ENCODE measurements around the gene MAP2K6. TPM values are rescaled to one million over a fixed set of nuclear protein-coding genes. Genes with fewer than 3 reads are reported as not detected.

The MAP2K6 gene
- total RNA-seq, 1 experiment from 2014 or later = 7.3 TPM

DNA sequence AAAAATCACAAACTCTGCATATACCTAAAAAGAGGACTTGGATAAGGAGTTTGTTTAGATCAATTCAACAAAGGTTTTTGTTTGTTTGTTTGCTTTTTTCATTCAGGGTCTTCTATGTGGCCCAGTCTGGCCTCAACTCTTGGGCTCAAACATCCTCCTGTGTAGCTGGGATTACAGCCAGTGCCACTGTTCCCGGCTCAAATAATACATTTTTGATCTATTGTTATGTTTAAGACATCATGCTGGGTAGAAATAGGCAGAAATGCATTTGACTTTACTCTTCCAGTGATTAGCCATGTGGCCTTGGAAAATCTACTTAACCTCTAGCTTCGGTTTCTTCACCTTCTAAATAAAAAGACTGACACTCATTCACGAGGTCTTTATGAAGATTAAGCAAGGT lies 11.5 kb downstream of the MAP2K6 start:
- no peak for DNase-seq (ENCODE audit: low read depth)

DNA sequence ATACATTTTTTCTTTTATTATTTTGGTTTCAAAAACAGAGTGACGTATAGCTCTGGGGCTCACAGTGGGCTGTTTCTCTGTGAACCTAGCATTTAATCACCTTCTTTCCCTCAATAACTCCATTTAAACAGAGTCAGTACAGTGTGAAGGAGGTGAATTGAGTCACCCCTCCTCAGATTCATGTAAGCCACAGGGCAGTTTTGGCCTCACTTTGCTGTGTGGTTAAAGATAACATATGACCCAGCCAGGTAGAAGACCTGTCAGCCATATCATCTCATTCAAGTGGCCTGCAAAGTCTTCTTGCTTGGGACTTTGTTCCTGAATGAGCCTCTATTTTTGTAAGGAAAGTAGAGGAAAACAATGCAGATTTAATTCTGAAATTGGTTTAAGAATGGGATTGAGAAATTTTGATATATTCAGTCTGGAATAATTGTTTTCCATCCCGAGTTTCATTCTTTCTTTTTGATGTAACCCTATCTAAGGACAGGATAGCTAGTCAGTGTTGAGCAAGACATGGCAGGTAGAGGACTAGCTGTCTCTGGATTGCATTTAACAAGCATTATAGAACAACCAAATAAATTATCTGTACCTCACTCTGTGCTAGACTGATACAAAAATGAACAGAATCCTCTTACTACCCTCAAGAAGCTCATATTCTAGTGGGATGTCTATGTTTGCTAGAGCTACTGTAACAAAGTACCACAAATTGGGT lies 13.1 kb downstream of the MAP2K6 start:
- DNase-seq (ENCODE audit: low read depth) = no peak

DNA sequence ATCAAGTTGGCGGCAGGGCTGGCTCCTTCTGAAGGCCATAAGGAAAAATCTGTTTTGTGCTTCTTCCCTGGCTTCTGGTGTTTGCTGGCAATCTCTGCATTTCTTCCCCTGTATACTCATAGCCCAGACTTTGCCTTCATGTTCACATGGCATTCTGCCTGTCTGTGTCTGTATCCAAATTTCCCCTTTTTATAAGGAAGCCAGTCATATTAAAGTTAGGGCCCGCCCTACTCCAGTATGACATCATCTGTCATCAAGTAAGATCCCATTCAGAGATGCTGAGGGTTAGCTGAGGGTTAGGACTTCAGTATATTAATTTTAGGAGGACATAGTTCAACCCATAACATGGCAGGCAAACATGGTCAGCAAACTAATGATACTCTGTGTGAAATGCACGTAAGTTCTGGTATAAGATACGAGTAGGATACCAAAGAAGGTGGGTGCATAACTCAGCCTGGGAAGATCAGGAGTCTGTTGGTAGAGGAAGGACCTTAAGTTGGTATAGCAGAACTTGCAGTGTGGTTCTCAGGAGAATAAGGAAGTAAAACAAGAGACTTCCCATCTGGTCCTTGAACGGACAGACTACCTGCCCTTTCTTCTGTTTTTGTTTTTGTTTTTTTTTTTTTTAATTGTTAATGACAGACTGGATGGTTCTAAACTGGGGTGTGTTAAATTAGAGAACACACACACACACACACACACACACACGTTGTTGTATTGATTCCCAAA lies 13.9 kb downstream of the MAP2K6 start:
- no peak for DNase-seq (ENCODE audit: low read depth)

DNA sequence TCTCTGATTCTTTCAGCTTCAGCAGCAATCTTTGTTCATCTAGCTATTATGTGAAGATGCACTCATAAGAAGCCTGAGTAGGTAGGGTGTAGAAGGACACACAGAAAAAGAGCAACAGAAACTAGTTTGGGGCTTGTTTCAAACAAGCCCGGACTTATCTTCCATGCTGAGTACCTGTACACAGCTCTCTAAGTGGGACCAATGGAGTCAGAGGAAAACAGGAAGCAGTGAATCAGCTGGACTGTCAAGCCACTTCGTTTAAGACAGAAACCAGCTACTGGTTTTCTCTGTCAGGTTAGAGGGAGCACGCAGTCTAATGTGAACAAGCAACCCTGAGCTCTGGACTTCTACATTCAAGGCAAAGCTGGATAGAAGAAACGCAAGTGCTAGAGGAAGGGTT lies 16.0 kb downstream of the MAP2K6 start:
- no peak for DNase-seq (ENCODE audit: low read depth)

DNA sequence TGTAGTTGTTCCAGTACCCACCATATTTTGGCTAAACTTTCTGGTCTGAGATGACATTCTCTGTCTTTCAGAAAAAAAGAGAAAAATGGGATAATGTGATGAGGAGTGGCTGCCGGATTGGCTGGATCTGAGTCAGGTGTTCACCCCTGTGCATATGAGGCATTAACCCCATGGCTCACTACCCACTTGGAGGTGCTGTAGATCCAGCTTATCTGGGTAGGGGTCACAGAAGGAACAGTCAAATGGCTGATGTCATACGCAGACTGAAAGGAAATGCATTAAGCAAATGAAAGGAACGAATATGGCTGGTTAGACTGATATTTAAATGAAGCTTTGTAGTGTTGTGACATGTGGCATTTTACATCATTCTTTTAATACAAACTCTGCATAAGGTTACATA lies 17.3 kb downstream of the MAP2K6 start:
- no peak for DNase-seq (ENCODE audit: low read depth)

DNA sequence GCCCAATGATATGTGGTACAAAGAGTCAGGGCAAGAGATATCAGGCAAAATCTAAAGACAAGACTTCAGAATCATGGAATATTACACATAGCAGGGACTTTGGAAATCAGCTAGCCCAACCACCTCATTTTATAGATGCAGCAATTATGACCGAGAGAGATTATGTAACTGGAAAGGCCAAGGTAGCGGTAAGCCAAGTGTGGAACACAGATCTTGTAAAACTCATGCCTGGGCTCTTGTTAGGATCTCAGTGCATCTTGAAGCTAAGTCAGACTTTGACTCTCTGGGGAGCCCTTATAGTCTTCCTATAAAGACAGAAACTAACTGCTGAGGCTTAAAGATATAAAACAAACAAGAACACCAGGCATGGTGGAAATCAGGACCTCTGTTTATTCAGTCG lies 18.6 kb downstream of the MAP2K6 start:
- no peak for DNase-seq (ENCODE audit: low read depth)

DNA sequence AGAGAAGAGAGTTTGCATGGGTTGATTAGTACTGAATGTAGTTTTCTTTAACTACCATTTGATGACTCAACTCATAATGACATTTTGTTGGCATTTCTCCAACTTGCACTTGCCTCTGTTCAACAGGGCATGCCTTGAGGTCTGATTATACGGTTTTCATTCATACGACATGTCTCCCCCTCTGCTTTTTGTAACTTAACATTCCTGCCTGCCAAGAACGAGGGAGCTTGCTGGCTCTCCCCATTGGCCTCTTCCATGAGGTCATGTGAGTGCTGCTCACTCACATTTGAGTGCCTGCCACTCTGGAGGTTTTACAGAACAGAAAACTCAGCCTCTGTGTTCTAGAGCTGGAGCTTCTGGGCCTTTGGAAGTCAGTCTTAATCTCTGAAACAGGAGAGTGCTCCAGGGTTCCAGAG lies 19.7 kb downstream of the MAP2K6 start:
- DNase-seq (ENCODE audit: low read depth) = no peak

DNA sequence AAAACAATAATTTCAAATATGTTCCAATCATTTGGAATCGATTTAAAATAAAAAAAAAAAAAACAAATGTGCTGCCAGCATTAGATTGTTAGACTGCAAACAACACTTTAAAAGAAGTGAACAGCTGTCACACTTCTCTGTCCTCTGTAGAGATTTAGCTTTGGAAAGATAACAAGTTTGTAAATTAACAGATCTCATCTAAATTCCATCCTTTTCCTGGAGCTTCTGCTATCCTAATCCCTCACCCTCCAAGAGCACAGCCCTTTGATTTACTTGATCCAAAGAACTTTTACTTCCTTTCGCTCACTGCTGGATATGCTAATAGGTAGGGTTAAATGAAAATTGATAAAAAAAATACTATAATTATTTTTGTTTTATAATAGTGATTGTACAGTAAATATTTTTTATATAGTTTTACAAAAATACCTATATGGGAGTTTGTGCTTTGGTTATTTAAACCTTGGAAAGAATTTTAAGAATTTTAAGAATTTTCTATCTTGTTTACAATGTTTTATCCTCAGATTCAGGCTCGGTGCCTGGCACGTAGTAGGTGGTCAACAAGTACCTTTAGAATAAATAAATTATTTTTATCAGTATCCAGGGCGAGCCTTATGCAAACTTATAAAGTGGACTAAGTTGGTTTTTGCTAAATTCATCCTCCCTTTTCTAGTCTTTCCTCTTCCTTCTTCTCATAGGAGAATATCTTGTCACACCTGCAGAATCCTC lies 21.6 kb downstream of the MAP2K6 start:
- DNase-seq (ENCODE audit: low read depth) = no peak

DNA sequence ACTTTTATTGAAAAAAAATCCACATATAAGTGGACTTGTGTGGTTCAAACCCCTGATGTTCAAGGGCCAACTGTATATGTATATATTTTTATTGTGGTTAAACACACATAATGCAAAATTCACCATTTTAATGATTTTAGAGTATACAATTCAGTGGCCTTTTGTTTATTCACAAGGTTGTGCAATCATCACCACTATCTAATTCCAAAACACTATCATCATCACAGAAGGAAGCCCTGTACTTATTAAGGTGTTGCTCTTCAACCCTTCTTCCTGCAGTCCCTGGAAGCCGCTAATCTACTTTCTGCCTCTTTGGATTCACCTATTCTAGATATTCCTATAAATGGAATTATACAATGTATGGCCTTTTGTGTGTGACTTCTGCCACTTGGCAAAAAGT lies 23.0 kb downstream of the MAP2K6 start:
- DNase-seq (ENCODE audit: low read depth) = no peak

DNA sequence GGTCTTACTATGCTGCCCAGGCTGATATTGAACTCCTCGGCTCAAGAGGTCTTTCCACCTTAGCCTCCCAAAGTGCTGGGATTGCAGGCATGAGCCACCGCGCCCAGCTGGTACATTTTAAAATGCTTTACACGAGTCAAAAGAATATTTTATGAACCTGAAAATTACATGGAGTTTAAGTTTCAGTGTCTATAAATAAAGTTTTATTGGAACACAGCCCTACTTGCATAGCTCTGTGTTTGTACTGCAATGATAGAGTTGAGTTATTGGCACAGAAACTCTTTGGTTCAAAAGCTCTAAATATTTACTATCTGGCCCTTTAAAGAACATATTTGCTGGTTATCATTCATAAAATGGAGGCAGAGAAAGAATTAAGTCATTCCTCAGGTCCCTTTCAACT lies 24.3 kb downstream of the MAP2K6 start:
- no peak for DNase-seq (ENCODE audit: low read depth)

DNA sequence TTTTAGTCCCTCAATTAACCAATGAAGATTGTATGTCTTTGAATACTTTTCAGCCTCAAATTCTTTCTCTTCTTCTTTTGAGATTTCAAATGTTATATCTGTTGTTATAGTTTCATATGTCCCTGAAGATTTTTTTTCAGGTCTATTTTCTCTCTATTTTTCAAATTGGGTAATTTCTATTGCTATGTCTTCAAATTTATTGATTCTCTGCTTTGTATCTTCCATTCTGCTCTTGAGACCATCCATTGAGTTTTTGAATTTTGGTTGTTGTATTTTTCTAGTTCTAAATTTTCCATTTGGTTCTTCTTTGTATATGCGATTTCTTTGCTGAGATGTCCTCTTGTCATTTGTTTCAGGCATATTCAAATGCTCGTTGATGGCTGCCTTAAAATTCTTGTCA lies 26.7 kb downstream of the MAP2K6 start:
- no peak for DNase-seq (ENCODE audit: low read depth)

DNA sequence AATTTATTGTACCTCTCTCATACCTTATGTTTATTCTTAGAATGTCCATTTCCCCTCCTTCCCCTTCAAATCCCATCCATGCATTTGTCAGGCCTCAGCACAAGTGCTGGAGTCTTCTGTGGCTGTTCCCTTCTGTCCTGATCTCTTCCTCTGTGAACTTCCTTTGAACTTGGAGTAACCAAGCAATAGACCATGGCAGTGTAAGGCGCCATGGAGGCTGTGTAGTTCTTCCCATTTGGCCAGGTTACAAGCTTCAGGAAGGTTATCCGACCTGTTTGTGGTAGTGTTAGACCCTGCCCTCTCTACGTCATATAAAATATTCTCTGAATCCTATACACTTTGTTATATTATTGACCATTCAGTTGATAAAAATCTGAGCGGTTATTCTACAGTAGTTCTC lies 28.6 kb downstream of the MAP2K6 start:
- DNase-seq (ENCODE audit: low read depth) = no peak

DNA sequence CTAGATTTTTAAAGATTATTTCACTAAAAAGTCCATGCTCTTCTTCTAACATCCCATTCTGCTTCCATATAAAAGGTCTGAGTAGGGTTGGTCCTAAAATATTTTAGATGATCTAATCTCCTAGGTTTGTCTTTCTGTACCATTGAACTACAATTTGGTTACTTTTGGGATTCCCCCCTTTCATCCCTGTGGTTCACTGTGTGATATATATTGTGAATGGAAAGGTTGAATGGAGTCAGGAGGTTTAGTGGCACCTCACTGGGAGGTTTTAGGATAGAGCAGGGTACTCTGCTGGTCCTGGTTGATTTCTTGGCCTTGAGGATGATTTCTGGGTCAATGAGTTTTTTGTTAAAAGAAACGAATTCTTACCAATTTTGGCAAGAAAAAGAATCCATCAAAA lies 29.5 kb downstream of the MAP2K6 start:
- DNase-seq (ENCODE audit: low read depth) = no peak

DNA sequence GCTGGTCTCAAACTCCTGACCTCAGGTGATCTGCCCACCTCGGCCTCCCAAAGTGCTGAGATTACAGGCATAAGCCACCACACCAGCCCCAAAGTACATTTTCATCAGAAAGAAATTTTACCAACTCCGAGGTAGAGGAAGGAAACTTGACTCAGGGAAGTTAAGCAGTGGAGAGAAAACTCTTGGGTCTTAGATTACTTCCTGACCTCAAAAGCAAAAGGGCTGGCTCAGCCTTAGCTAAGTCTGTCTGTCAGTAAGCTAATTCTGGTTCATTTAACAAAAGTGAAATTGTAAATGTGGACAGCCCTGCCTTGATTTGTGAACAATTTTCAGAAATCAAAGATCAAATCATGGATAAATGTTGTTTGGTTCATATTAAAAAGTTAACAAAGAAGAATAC lies 30.6 kb downstream of the MAP2K6 start:
- no peak for DNase-seq (ENCODE audit: low read depth)

DNA sequence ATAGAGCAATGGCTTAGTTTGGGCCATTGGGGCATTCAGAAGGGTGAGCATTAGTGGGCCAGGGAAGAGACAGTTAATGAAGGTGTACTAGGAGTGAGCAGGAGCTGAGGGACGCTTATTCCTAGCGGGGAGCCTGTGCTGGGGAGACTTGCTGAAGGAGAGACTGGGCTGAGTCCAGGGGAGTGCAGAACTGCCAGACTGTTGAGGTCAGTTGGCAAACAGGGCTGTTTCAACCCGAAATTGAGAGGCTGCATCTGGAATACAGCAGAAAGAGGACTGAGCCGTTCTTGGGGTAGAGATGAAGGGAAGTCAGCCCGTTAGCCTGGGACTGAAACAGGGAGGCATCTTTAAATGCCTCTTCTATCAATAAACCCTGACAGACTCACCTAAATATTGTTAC lies 33.2 kb downstream of the MAP2K6 start:
- DNase-seq (ENCODE audit: low read depth) = no peak

DNA sequence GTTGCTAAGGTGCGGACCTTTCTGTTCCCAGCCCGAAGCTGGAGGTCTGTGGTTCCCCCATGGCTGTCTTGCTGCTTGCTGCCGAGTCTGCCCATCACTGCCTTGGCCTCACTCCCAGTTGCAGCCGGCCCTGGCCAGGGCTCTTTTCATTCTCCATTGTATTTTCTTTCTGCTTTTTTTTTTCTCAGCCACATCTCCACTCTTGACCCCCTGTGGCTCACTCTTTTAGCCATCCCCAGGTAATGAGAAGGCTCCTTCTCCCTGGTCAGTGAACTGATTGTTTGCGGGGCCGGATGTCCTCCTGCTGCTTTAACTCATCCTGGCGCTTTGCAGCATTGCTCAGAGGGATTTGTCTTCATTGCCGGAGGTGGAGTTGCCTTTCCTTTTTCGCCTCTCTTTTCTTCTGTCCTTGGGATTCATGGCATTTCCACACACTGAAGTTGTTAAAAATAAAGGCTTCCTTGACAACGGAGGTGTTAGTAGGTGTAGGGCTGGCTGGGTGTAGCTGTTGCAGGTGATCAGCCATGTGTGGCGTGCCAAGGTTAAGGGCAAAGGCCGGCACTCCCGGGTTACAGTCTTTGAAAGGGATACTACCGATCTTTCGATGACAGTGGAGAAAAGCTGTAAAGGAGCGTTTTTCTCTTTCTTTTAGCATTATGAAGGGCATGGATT lies 34.1 kb downstream of the MAP2K6 start:
- no peak for DNase-seq (ENCODE audit: low read depth)

DNA sequence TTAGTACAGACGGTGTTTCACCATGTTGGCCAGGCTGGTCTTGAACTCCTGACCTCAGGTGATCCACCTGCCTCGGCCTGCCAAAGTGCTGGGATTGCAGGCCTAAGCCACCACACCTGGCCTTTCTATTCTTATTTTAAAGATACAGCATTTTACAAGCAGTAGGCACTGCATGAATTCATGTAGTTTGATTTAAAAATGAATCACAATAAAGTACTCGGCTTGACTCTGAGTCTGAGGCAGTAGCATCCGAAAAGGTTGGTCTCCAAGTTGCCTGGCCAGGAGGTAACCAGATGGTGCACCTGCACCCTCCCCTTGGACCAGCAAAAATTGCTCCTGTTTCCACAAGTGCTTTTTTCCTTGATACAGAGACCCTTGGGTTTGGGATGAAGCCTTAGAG lies 35.6 kb downstream of the MAP2K6 start:
- no peak for DNase-seq (ENCODE audit: low read depth)

DNA sequence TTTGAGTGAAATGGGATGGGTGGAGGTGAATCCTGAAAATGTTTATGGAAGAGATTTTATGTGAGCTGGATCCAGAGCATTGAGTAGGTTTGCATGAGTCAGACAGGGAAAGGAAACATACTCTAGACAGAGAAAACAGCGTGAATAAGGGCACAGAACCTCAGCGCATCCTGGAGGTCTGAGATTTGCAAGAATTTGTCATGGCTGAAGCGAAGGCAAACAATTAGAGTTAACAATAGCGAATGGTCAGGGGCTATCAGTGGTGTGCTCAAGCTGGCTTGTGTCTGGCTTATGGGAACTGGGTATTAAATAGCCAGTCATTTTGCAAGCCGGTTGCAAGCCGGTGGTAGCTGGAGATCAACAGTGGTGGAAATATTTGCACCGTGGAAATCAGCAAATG lies 36.4 kb downstream of the MAP2K6 start:
- peak; percentile 70 for DNase-seq (ENCODE audit: low read depth)

DNA sequence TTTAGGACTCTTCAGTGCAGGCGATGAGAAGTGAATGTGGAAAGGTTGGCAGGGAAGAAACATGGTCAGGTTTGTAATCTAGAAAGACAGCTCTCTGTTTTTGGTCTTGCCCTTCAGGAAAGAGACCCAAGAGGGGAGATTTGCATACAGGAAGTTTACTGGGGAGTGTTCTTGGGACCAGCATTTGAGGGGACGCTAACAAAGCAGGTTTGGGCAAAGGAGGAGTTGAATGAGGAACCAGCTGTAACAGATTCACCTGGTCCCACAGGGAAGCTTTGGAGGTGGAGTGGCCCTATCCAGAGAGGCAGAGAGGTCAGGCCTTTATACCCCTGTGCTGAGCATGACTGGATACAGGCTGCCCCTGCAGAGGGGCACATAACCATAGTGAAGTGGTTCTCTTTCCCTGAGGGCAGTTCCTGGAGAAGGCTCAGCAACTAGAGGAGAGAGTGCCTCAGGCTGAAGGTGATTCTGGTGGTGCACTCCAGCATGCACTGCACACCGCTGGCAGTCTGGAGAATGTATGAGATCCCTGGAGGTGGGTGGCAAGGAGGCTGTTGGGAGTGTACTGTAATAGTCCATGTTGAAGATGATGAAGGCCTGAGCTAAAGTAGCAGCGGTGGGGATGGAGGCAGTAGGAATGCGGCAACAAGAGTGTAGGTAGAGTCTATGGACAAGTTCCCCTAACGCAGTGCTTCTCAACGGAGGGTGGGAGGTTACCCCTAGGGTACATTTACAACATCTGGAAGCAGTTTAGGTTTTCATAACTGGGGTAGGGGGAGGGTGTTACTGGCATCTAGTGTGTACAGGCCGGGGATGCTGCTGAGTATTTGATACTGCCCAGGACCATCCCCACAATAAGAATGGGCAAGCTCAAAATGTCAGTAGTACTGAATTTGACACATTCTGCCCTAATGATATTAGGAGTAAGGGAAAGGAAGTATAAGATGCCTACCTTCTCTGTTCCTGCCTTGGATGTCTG lies 37.2 kb downstream of the MAP2K6 start:
- no peak for DNase-seq (ENCODE audit: low read depth)

DNA sequence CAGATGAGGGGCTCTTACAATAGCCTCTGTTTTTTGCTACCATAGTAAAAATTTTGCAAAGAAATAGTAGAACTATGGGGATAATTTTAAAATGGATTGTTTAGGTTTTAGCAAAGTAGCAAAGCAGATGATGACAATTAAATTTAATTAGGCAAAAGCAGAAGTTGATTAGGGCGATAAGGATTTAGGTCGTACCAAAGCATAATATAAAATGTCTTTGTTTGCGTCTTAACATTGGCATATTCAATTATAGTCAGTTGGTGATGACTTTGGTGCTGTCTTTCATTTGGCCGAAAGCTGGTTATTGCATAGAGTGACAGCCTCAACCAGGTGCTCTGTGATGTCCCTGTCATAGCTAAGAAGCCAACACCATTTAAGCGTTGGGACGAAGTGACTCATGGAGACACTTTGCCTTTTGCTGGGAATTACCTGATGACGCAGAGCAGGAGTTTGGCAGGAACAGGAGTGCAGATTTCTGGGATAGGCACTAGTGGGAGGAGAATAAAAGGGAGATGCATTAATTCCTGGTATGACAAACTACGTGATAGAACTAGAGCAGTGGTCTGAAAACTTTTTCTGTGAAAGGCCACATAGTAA lies 38.3 kb downstream of the MAP2K6 start:
- no peak for DNase-seq (ENCODE audit: low read depth)

All from HT1080 (cell line).